ENCODE results near the gene PPM1H. TPM values are rescaled to one million over a fixed set of nuclear protein-coding genes. Genes with fewer than 3 reads are reported as not detected.

The PPM1H gene
- total and polyA plus RNA-seq, 2 of the 8 experiments (the other 6 are each of a cell fraction or from before 2014, with no cell fraction given), result 16.4 to 36.1 TPM

- no peak overlapping the region for H4K91ac ChIP-seq (replicated peaks; ENCODE audit: insufficient read length, low read length)
- H3K36me3 ChIP-seq (ENCODE audit: control insufficient read depth in 2 of 4, insufficient read depth in 4 of 4, low read length in 3 of 4), result no peaks in the 10 kb centered on the region; a peak in 1 of 8 replicates
- no peak for TF ChIP-seq TEAD4 (IDR thresholded peaks at IDR 0.05; ENCODE audit: low read depth, low read length)
- no peak for TF ChIP-seq POLR2A (IDR thresholded peaks at IDR 0.05; ENCODE audit: control extremely low read depth in 1 of 2, low read depth in 2 of 2, low read length in 2 of 2)
- no peak for TF ChIP-seq FOSL1 (IDR thresholded peaks at IDR 0.05; ENCODE audit: insufficient read depth, low read depth, low read length)
- no peak for TF ChIP-seq NANOG (IDR thresholded peaks at IDR 0.05; ENCODE audit: insufficient read depth, low read depth, low read length, poor library complexity, severe bottlenecking)
- TF ChIP-seq SP1 (IDR thresholded peaks at IDR 0.05; ENCODE audit: low read depth, low read length), result no peak
- no peak for TF ChIP-seq PHF8 (conservative IDR thresholded peaks at IDR 0.05; ENCODE audit: low read depth, low read length)
- TF ChIP-seq HDAC6 (IDR thresholded peaks at IDR 0.05; ENCODE audit: low read depth, low read length), result no peak
- H4K20me1 ChIP-seq (replicated peaks in 1 of 2; ENCODE audit: control insufficient read depth in 1 of 2, insufficient read depth in 2 of 2, low read length in 2 of 2), result no peaks in the 10 kb centered on the region
- no peak overlapping the region for H3K4ac ChIP-seq (replicated peaks; ENCODE audit: insufficient read length, low read depth, low read length)
- H3K79me2 ChIP-seq (ENCODE audit: control insufficient read depth in 1 of 2, insufficient read depth in 2 of 2, low read length in 2 of 2), result no peaks in the 10 kb centered on the region
- H3K23me2 ChIP-seq (ENCODE audit: low read depth, low read length), result no peaks in the 10 kb centered on the region
- H4K8ac ChIP-seq (ENCODE audit: extremely low read depth, insufficient read depth, low read length), result no peak overlapping the region
- H3K4me3 ChIP-seq (ENCODE audit: extremely low read depth in 1 of 4, insufficient read depth in 2 of 4, low read depth in 3 of 4, low read length in 4 of 4), result no peak overlapping the region
- WGBS, 2 experiments (ENCODE audit: extremely low coverage in 1 of 2, insufficient coverage in 1 of 2, insufficient read length in 1 of 2, insufficient replicate concordance in 2 of 2, low coverage in 1 of 2, low lambda C conversion rate in 2 of 2, missing lambda C conversion rate in 1 of 2), result 64% methylated on average over 2 of the region's 3 CpGs; no CpG with 5 or more reads in 1 of the 2 experiments
- H3K18ac ChIP-seq (ENCODE audit: extremely low read depth, low read length), result peak overlapping the region; percentile 9; the same call in 1 of the 2 replicates
- H4K5ac ChIP-seq (ENCODE audit: insufficient read length, low read depth, low read length), result no peak overlapping the region
- H3K14ac ChIP-seq (ENCODE audit: insufficient read length), result no peak overlapping the region
- H3K4me1 ChIP-seq (replicated peaks in 1 of 4; ENCODE audit: control insufficient read depth in 3 of 4, insufficient read depth in 4 of 4, low read length in 3 of 4), result peaks cover 0 to 12% (median 7%) of the 10 kb centered on the region in 4 experiments; a peak in 6 of 7 replicates
- no peak overlapping the region for H3K4me2 ChIP-seq (ENCODE audit: insufficient read depth in 1 of 2, low read depth in 2 of 2, low read length in 2 of 2)
- DNase-seq (ENCODE audit: low read depth in 1 of 2, low spot score in 2 of 2), result no peak
- no peak overlapping the region for H2AFZ ChIP-seq (ENCODE audit: low read length)
- no peak overlapping the region for H3K9ac ChIP-seq (replicated peaks in 1 of 4; ENCODE audit: extremely low read depth in 1 of 4, low read depth in 3 of 4, low read length in 3 of 4)
- no peak overlapping the region for H2BK15ac ChIP-seq (ENCODE audit: low read length)
- POLR2A ChIA-PET (ENCODE audit: partially characterized antibody), result no interaction called here
- H2BK120ac ChIP-seq (replicated peaks; ENCODE audit: low read depth, low read length), result no peak overlapping the region
- no peak overlapping the region for H2BK20ac ChIP-seq (ENCODE audit: low read length)
- no peak for FAIRE-seq
- CTCF ChIA-PET (ENCODE audit: partially characterized antibody), result interaction anchor here (0.7 to 1.0 kb wide), 2 partner anchors 20 to 47 kb away, joined by 3 read pairs; no protein-coding TSS in a partner anchor
- no peak overlapping the region; the same call in 1 of the 2 replicates for H2BK12ac ChIP-seq (ENCODE audit: low read depth, low read length)
- H2BK5ac ChIP-seq (ENCODE audit: low read depth, low read length), result no peak overlapping the region
- peaks cover 0 to 4% (median under 1%) of the 10 kb centered on the region in 4 experiments; a peak in 4 of 7 replicates for H3K27me3 ChIP-seq (replicated peaks in 1 of 4; ENCODE audit: control insufficient read depth in 3 of 4, extremely low read depth in 1 of 4, insufficient read depth in 3 of 4, low read length in 3 of 4)
- H3K23ac ChIP-seq (ENCODE audit: insufficient read length), result no peak overlapping the region
- H3K27ac ChIP-seq (ENCODE audit: low read depth, low read length), result no peak overlapping the region
- no peaks in the 10 kb centered on the region for H3K9me3 ChIP-seq (ENCODE audit: insufficient read depth in 2 of 2, low read depth in 1 of 2, low read length in 1 of 2)
- H3K79me1 ChIP-seq (ENCODE audit: low read depth, low read length), result no peaks in the 10 kb centered on the region
- H2AK5ac ChIP-seq (ENCODE audit: low read depth, low read length), result no peak overlapping the region
- no peak overlapping the region for H3K56ac ChIP-seq (replicated peaks; ENCODE audit: insufficient read length, low read depth, low read length)
Observed at GRCh38 chr12:62647586-62647985, 287.4 kb downstream of the PPM1H start.
